Right atrium auricular region (tissue), 2 donors: ENCODE data around the gene PTPRN2. TPM values are rescaled to one million over a fixed set of nuclear protein-coding genes. Genes with fewer than 3 reads are reported as not detected.

ENCODE experiments used
- DNase-seq: peaks from one replicate; pipeline ENCODE4 v3.0.0-alpha.2; 2019; ENCODE audit warnings: low spot score
- H3K27ac ChIP-seq, 2 donors: fragments of 200-600 bp; sonication (generic); 1 replicate in 1 of 2; 2 replicates in 1 of 2; pipeline ENCODE4 v1.5.1; 2016 to 2019
- H3K27me3 ChIP-seq, 2 donors: fragments of 200-600 bp; sonication (generic); one replicate each; pipeline versions ENCODE4 v1.5.1 to v1.6.0; 2017 to 2019
- H3K36me3 ChIP-seq: fragments of 200-600 bp; sonication (generic); one replicate; pipeline ENCODE4 v1.5.1; 2016
- H3K4me1 ChIP-seq, 2 donors: fragments of 200-600 bp; sonication (generic); one replicate each; pipeline versions ENCODE4 v1.5.1 to v1.6.0; 2017 to 2019
- H3K4me3 ChIP-seq, 2 donors: fragments of 200-600 bp; sonication (generic); 1 replicate in 1 of 2; 2 replicates in 1 of 2; pipeline ENCODE4 v1.5.1; 2017 to 2019; ENCODE audit warnings: mild to moderate bottlenecking in 1 of 2, moderate library complexity in 1 of 2
- H3K9me3 ChIP-seq, 2 donors: fragments of 200-600 bp; sonication (generic); one replicate each; pipeline ENCODE4 v1.5.1; 2019
- total RNA-seq, 2 donors: library from RNA; depleted of rRNA; stranded (reverse); fragments of >200 nt; gene quantifications; one replicate each; pipeline ENCODE4 v1.1.0, GENCODE V29; 2016
- TF ChIP-seq, protein P1 (sequence below), 2 donors: fragments of 200-600 bp; sonication (generic); IDR thresholded peaks; one replicate each; pipeline ENCODE4 v1.5.1; 2019; ENCODE audit warnings: antibody characterized with exemption in 2 of 2

PTPRN2 gene
- total RNA-seq, 2 donors from 2014 or later = 2.6 to 2.7 TPM

DNA sequence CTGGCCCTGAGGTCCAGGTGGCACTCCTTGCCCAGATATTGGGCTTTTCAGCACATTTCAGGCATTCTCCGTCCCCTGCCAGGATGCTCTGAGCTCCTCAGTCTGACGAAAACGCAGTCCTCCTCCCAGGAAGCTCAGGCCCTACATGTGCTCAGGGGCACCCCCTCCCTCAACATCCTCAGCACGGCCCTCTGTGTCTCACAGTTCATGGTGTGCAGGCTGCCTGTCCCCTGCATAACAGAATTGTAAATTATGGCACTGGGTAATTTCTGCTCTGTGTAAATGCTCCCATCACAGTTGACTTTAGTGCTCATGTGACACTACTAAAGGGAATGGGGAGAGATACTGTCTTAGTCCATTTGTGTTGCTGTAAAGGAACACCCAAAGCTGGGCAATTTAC lies 687.1 kb downstream of the PTPRN2 start:
- Histone ChIP-seq H3K9me3 (no peaks in the 10 kb centered on the region), H3K4me1 (no peaks in the 10 kb centered on the region), H3K27ac (no peak overlapping the region), H3K27me3 (no peaks in the 10 kb centered on the region), H3K4me3 (no peak overlapping the region), H3K36me3 (no peaks in the 10 kb centered on the region)
- no peak for DNase-seq
- TF ChIP-seq, protein P1, sequence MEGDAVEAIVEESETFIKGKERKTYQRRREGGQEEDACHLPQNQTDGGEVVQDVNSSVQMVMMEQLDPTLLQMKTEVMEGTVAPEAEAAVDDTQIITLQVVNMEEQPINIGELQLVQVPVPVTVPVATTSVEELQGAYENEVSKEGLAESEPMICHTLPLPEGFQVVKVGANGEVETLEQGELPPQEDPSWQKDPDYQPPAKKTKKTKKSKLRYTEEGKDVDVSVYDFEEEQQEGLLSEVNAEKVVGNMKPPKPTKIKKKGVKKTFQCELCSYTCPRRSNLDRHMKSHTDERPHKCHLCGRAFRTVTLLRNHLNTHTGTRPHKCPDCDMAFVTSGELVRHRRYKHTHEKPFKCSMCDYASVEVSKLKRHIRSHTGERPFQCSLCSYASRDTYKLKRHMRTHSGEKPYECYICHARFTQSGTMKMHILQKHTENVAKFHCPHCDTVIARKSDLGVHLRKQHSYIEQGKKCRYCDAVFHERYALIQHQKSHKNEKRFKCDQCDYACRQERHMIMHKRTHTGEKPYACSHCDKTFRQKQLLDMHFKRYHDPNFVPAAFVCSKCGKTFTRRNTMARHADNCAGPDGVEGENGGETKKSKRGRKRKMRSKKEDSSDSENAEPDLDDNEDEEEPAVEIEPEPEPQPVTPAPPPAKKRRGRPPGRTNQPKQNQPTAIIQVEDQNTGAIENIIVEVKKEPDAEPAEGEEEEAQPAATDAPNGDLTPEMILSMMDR (IDR thresholded peaks at IDR 0.05) = no peak

DNA sequence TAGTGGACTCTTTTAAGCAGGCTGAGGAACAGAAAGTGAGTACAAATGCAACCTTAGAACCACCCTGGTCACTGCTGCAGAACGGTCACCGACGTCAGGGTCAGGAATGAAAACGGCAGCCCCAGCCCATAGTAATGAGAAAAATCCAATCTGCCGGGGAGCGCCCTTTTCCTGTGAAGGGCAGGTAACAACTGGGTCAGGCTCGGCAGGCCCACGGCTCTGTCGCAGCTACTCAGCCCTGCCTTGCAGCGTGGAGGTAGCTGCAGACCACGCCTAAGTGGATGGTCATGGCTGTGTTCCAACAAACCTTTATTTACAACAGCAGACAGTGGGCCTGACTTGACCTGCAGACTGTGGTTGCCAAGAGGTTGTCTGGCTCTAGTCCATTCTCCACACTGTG lies 687.6 kb downstream of the PTPRN2 start:
- no peak for DNase-seq
- TF ChIP-seq, protein P1 (IDR thresholded peaks at IDR 0.05) = no peak
- Histone ChIP-seq H3K27ac (no peak overlapping the region), H3K4me1 (no peaks in the 10 kb centered on the region), H3K4me3 (no peak overlapping the region), H3K9me3 (no peaks in the 10 kb centered on the region), H3K36me3 (no peaks in the 10 kb centered on the region), H3K27me3 (no peaks in the 10 kb centered on the region)

DNA sequence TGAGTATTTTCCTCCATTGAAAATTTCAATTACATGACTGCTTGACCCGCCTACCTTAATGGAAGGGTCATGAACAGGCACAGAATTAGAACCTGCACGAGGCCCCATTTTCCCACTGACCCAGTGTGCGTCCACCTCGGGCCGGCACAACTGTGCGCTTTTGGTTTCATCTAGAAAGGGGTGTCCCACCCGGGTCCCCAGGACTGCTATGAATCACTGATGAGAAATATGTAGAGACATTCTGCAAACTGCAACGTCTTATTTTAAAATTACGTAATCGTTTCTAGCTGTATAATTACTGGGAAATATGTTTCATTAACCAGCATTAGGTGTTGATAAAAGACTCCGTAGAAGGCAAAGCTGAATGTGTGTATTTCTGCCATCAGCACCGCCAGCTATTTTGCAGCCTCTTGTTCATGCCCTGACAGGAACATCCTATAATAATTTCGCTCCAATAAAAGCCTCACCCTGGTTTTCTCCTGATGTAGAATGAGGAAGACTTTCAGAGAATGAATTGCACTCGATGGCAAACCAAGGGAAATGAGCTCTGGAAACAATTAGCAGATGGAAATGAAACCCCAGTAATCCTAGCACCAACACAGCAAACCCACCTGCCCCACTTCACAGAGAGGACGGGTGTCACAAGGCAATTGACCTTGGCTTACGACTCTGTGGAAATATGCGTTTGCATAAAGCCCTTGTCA lies 688.7 kb downstream of the PTPRN2 start:
- Histone ChIP-seq H3K4me1 (no peaks in the 10 kb centered on the region), H3K27ac (no peak overlapping the region), H3K9me3 (no peaks in the 10 kb centered on the region), H3K36me3 (no peaks in the 10 kb centered on the region), H3K27me3 (no peaks in the 10 kb centered on the region), H3K4me3 (no peak overlapping the region)
- TF ChIP-seq, protein P1 (IDR thresholded peaks at IDR 0.05) = no peak
- DNase-seq = no peak

DNA sequence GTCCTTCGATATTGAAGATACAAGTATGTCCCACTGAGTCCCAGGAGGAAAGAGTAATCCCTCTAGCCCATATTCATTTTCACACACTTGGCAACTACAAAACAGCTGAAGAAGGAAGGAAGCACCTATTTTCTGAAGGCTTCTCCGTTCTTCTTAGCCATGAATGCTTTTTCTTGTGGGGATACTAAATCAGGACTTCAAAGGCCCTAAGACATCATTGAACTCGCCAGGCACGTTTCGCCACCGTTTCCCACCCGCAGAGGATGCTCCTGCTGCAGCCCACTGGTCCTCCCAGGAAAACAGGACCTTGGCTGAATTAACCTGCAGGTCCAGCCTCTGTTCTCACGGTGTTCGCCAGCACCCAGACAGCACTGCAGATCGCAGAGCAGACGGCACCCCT lies 689.4 kb downstream of the PTPRN2 start:
- no peak overlapping the region for H3K4me3 ChIP-seq
- no peaks in the 10 kb centered on the region for H3K27me3 ChIP-seq
- H3K27ac ChIP-seq = no peak overlapping the region
- no peaks in the 10 kb centered on the region for H3K9me3 ChIP-seq
- H3K36me3 ChIP-seq = no peaks in the 10 kb centered on the region
- TF ChIP-seq, protein P1 (IDR thresholded peaks at IDR 0.05) = no peak
- H3K4me1 ChIP-seq = no peaks in the 10 kb centered on the region
- DNase-seq = no peak

DNA sequence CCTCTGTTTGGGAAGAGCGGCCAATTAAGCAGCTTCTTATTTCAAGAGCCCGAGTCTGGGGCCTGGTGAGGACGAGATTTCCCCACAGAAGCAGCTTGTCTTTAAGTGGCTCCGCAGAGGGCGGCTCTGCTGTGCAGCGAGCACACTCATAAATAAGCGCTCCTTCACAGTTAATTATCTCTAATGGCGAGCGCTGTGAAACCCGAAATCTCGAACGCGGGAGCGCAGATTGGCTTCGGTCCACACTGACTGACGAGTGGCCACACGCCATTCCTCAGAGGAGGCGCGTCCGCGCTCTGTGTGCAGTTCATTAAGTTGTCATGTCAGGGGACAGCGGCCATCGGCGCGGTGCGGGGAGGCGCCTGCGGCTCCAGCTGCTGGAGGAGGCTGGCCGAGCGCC lies 689.9 kb downstream of the PTPRN2 start:
- H3K4me1 ChIP-seq = no peaks in the 10 kb centered on the region
- H3K27ac ChIP-seq = no peak overlapping the region
- H3K36me3 ChIP-seq = no peaks in the 10 kb centered on the region
- H3K27me3 ChIP-seq = no peaks in the 10 kb centered on the region
- TF ChIP-seq, protein P1 (IDR thresholded peaks at IDR 0.05) = no peak
- DNase-seq = no peak
- no peak overlapping the region for H3K4me3 ChIP-seq
- no peaks in the 10 kb centered on the region for H3K9me3 ChIP-seq
